Measurements from ENCODE around the gene GABARAPL2.
A peak's percentile ranks its signal among the peaks of the same experiment; 100 is the strongest.
"Not testable (repeated sequence)": the region's sequence is repeated elsewhere in the genome, so short reads cannot be mapped to it uniquely, and the experiment has no call there.

The GABARAPL2 gene, protein sequence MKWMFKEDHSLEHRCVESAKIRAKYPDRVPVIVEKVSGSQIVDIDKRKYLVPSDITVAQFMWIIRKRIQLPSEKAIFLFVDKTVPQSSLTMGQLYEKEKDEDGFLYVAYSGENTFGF

DNA sequence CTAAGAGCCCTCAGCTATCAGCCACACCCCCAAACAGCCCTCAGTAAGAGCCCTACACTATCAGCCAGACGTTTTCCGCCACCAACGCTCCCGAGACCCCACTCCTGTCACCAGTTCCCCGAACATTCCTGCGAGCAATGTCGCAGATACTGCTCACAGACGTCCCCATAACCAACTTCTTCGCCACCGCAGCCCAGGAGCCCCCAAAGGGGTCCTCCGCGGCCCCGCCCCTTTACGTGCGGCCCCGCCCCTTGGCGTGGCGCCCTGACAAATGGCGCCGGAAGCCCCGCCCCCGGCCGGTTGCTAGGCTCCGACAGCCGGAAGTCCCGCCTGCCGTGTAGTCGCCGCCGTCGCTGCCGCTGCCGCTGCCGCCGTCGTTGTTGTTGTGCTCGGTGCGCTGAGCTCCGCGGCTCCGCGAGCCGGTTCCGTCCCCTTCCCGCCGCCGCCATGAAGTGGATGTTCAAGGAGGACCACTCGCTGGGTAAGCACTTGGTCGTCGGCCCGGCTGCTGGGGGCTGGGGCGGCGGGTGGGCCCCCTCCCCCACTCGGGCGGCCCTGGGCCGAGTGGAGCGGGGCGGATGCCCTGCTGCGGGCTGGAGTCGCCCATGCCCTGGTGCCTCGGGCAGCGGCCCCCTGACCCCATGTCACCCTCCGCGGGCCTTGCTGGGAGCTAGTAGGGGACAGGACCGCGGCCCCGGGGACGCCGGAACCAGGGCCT is at the start of gene GABARAPL2:
Gene GABARAPL2 (plus strand): TSS at position 340 of the 718 bp plus-strand sequence. CDS start 108 bp downstream, at position 448.
- peak; percentile 78 to 83 for DNase-seq (ENCODE audit: low read depth in 2 of 2)

DNA sequence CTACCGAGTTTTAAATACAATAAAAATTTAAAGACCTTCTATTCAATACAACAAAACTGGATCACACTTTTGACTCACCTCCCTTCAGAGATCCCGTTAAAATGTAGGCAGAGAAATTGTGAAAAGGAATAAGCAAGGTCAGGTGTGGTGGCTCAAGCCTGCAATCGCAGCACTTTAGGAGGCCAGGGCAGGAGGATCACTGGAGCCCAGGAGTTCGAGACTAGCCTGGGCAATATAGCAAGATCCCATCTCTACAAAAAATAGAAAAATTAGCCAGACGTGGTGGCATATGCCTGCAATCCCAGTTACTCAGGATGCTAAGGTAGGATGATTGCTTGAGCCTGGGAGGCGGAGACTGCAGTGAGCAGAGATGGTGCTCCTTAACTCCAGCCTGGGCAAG is 47.0 kb upstream of the GABARAPL2 start:
- no peak for DNase-seq (ENCODE audit: low read depth in 2 of 2)

DNA sequence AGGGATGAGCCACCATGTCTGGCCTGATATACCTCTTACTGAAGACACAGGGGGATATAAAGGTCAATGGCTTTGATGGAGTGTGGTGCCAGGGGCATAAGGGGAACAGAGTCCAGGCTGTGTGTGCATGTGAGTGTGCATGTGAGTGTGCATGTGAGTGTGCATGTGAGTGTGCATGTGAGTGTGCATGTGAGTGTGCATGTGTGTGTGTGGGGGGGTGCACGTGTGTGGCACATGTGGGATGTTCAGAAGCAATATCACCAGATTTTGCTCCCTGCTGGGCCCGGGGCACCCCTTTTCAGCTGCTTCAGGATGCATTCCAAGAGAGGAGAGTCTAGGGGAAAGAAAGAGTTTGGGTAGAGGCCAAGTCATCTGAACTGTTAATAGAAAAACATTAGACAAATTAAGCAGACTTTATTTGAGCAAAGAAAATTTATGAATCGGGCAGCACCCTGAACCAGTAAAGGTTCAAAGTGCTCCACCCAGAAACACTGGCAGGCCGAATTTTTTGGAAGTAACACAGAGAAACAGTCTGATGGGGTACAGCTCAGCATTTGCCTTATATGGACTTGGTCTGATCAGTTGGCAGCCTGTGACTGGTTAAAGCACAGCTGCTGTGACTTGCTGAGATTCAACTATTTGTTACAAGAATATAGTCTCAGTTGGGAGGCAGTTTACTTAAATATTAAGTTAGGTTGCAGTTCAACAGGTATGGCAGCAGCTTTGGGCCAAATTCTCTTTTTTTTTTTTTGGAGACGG is 40.0 kb upstream of the GABARAPL2 start:
- DNase-seq (ENCODE audit: low read depth in 2 of 2): no peak

DNA sequence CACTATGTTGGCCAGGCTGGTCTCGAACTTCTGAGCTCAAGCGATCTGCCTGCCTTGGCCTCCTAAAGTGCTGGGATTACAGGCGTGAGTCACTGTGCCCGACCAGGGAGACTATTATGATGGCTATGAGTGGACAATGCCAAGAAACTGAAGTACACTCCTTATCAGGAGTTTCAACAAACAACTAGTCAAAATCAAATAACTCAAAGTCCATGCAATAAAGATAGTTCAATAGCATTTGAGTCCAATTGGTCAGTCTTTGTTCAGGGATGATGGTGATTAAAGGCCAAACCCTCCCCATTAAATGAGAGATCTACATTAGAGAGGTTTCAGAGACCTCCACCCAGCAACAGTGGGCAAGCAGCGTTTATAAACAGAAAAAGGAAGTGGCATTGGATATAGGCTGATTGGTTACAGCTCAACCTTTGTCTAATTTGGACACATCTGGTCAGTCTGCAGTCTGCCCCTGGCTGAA is 38.3 kb upstream of the GABARAPL2 start:
- no peak for DNase-seq (ENCODE audit: low read depth in 2 of 2)

DNA sequence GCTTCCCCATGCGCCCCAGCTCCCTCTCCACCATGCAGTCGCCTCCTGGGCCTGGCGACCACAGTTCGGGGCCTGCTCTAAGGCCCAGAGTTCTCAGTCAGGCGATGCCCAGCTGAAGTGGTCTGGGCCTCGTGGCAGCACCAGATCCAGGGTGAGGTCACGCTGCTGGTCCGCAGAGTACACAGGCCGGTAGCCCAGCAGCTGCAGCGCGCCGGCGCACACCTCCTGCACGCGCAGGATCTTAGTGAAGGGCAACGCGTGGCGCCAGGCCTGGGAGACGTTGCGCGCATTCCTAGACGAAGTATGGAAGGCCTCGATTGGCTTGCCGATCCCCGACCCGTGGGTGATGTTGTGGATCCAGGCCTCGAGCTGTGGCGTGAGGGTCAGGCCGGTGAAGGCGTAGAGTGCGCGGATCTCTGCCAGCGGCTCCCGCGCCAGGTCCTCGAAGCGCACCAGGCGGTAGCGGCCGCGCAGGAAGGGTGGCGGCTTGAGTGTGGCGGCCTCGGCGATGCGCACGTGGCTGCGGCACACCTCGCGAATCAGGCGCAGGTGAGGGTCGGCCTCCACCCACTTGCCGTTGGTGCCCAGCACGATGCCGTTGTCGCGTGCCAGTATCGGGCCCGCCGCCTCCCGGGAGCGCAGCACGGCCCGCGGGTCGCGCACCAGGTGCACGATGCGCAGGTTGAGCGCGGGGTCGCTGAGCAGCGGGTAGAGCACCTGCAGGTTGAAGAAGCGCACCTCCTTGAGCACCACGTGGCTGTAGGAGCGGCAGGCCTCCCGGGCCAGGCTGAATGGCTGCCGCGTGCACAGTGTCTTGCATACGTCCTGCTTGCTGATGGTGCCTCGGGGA is 36.9 kb upstream of the GABARAPL2 start:
- no peak for DNase-seq (ENCODE audit: low read depth in 2 of 2)

DNA sequence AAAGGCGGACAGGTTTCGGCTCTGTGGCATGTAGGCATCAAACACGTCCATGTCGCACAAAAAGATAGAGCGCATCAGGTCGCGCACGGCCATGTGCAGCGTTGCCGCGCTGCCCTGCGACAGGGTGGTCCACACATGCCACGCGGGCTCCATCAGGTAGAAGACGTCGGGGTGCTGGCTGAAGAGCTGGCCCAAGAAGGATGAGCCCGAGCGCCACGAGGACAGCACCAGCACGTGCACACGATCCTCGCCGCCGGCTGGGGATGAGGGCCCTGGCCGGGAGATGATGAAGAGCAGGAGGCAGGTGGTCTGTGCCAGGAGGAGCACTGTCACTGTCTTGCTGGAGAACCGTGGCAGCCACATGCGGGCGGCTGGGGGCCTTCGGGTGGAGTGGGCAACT is 36.2 kb upstream of the GABARAPL2 start:
- no peak for DNase-seq (ENCODE audit: low read depth in 2 of 2)

DNA sequence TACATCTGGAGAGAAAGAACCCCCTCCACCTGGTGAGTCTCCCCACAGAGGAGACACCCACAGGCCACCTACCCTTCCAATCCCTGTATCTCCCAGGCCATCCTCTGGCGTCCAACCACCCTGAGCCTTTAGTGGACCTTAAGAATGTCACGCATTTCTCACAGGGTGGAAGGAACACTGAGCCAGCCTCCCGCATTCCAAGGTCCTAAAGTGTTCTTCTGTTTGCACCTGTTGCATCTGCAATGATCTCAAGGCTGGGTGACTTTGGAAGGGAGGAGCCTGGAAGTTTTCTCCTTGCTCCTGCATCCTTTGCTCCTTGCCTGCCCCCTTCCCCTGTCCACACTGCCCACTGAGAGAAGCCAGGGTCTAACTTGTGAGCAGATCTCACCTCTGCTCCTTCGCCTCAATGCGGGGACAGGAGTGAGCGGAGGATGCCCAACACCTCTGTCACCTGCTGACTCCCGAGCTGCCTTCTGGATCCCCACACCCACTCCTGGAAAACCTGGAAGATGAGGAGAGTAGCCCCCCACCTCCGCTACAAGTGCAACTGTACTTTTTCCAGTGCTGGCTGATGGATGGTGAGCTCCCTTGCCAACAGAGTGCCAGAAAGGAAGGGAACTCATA is 33.9 kb upstream of the GABARAPL2 start:
- no peak for DNase-seq (ENCODE audit: low read depth in 2 of 2)

DNA sequence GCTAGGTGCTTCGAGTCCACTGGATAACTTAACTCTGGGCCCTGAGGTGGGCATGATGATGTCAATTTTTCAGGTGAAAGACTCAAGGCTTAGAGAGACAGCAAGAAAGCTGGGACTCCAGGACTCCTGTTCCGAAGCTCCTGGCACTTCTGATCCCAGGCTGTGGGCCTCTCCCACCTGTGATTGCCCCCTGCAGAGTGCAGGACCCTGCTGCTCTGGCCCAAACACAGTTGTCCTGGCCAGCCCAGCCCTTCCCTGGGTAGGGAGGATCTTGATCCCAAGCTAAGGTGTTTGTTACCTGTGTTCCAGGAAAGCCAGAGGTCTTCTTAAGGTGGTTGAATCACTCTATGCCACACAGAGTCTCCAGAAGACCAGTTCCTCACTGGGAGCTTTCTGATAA is 33.4 kb upstream of the GABARAPL2 start:
- DNase-seq (ENCODE audit: low read depth in 2 of 2): no peak

DNA sequence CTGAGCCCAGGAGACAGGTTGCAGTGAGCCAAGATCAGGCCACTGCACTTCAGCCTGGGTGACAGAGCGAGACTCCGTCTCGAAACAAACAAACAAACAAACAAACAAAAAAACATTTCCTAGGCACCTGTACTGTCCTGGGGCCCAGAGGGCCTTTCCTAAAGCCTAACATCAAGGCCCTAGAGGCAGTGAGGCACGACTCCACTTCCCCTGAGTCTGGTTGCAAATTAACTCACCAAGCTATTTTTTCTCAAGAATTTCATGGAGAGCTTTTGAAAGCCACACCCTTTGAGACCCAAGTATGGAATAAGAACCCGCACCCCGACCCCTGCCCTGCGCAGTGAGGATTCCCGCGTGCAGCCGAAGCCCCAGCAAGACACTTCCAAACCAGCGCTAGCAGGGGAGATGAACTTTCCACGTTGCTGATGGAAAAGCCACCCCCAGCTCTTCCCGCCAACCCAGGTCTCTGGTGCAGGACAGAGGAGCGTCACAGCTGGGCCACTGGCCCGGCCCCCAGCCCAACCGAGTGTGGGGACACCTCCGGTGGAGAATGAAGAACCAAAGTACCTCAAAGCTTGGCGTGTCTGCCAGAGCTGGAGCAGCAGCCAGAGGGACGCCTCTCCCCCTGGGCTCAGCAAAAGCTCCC is 31.5 kb upstream of the GABARAPL2 start:
- no peak for DNase-seq (ENCODE audit: low read depth in 2 of 2)

DNA sequence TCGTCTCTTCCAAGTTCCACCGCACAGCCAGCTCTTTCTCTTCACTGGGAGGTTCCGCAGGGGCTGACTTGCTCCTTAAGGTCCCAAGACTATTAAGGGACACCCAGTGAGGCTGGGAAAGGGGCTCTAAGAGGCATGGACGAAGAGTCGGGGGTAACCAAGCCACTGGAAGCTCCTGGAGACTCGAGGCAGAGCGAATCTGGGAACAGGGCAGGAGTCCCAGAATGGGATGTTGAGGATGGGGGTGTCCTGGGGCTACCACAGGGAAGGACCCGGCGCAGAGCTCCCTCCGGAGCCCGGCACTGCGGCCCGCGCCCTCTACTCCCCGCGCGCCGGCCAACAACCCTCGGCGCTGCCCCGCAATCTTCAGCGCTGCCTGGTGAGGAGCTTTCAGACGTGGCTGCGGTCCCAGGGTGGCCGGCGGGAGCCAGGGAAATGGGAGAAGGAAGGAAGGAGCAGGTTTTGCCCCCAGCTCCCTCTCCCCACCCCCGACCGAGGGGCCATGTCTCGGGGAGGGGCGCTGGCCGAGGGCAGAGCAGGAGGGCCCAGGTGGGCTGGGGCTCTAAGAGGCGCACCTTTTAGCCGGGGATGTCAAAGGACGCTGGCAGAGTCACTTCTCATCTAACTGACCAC is 30.9 kb upstream of the GABARAPL2 start:
- DNase-seq (ENCODE audit: low read depth in 2 of 2): no peak

DNA sequence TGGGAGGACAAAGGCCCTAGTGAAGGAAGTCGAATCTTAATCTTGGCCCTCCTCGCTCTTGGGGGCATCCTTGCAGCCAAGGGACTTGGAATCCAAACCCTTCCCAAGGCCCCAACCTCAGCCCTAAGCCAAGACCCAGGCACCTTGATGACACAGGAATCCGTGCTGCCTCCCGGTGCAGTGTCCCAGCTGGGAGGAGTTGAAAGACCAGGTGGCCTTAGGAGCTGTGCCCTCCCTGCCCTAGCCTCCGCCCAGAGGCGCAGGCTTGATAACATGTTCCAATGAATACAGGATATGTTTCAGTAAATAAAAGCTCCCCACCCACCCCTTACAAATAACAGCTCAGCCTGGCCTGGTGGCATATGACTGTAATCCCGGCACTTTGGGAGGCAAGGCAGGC is 30.3 kb upstream of the GABARAPL2 start, which contains the start of gene CHST5:
Gene CHST5 (minus strand): TSS at position 208 of the 400 bp plus-strand sequence. CDS start 5,724 bp downstream, outside the sequence.
- no peak for DNase-seq (ENCODE audit: low read depth in 2 of 2)

DNA sequence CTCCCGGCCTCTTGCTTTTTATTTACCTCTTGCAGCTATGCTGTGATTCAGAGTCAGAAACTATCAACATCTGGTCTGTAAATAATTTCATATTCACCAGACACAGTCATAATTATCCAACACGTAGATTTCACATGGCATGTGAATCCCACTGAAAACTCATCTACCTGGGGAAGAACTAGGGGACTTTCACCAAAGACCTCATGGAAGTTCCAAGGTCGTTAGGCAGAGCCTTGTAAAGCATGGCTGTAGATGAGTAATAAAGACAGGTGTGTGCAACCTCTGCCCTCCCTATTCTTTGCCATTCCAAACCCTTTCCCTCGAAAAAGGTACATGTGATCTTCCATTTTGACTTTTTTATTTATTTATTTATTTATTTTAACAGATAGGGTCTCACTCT is 28.4 kb upstream of the GABARAPL2 start:
- no peak for DNase-seq (ENCODE audit: low read depth in 2 of 2)

DNA sequence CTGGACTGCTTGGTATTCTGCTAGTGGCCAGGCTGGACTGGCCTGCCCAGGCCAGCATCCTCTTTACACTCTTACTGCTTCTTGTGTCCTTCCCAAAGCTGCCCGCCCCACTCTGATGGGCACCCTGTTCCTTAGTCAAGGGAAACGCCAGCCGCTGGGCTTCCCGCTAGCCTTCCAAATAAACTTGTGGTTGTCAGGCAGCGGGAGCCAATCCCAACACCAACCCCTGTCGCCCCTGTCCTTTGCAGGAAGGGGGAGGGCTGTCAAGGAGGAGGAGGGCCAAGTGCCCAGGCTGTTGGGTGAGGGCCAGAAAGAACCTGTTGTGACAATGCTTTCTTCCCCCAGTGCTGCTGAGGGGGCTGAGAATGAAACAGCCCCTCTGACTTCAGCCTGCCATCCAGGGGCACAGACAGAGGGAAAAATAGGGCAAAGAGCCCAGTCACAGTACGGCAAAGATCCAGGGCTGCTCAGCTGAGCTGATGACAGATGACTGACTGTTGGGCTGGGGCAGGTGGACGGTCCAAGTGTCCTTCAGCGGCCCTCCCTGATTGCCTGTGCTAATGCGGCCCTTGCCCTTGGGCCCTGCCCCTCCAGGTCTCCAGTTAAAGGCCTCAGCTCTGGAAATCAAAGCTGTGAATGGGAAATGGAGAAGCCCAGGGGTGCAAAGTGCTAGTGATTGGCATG is 27.2 kb upstream of the GABARAPL2 start:
- DNase-seq (ENCODE audit: low read depth in 2 of 2): not testable (repeated sequence)

DNA sequence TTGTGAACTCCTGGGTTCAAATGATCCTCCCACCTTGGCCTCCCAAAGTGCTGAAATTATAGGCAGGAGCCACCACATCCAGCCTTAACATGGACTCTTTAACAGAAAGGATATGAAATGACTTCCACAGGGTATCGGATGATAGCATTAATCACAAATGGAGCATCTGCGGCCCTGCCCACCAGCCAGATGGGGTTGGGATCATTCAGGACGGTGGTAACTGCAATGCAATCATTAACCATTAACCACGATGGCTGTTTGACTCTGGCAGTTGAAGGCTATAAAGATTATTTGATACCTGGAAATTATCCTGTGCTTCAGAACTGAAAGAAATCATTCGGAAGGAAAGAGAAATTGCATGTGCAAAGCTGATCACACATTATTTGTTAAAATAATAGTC is 24.9 kb upstream of the GABARAPL2 start:
- DNase-seq (ENCODE audit: low read depth in 2 of 2): no peak

DNA sequence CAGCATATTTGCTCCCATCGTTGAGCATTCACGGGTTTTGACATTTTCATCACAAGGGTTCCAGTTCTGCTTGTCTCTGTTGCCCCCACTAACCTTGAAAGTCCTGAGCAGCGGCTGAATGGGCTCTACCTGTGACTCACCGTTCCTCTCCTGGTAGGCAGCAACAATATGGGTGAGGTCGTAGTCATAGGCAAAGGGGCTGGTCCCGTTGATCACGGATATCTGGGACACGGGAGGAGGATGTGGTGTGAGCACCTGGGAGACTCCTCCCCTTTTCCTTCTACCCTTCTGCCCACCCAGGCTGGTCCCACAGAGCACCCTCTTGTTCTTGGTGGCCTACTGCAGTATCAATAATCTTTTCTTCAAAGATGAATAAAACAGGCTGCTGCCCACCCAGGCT is 23.7 kb upstream of the GABARAPL2 start:
- not testable (repeated sequence) for DNase-seq (ENCODE audit: low read depth in 2 of 2)

DNA sequence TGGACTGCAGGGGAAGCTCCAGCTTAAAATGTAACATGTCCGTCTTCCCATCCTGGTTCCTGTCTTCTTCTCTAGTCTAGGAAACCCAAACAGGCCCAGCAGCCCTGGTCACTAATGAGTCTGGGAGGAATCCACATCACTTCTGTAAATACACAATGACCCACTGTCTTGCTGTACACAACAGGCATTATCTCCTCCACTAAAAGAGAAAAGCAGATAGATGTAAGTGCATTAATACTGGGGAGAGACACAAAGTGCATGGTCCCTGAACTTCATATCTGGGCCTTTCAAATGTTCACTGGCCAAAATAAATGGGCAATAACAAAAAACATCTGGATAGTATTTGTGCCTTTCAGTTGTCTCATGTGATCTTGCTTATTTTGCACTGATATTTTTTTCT is 20.3 kb upstream of the GABARAPL2 start:
- not testable (repeated sequence) for DNase-seq (ENCODE audit: low read depth in 2 of 2)

DNA sequence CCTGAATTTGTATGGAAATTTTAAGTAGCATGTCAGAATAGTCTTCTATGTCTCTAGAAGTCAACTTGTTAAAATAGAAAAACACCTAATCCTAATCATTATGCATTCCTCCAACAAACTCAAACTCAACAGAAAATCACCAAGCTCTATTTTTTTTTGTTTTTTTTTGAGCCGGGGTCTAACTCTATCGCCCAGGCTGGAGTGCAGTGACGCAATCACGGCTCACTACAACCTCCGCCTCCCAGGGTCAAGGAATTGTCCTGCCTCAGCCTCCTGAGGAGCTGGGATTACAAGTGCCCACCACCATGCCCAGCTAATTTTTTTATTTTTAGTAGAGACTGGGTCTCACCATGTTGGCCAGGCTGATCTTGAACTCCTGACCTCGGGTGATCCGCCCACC is 19.9 kb upstream of the GABARAPL2 start:
- DNase-seq (ENCODE audit: low read depth in 2 of 2): no peak

DNA sequence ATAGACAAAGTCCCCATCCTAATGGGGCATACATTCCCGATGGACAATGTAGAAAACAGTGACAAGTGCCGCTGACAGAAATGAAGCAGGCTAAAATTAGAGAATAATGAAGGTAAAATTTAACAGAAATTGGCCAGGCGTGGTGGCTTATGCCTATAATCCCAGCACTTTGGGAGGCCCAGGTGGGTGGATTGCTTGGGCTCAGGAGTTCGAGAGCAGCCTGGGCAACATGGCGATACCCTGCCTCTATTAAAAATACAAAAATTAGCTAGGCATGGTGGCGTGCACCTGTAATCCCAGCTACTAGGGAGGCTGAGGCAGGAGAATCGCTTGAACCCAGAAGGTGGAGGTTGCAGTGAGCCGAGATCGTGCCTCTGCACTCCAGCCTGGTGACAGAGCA is 17.7 kb upstream of the GABARAPL2 start:
- DNase-seq (ENCODE audit: low read depth in 2 of 2): not testable (repeated sequence)

DNA sequence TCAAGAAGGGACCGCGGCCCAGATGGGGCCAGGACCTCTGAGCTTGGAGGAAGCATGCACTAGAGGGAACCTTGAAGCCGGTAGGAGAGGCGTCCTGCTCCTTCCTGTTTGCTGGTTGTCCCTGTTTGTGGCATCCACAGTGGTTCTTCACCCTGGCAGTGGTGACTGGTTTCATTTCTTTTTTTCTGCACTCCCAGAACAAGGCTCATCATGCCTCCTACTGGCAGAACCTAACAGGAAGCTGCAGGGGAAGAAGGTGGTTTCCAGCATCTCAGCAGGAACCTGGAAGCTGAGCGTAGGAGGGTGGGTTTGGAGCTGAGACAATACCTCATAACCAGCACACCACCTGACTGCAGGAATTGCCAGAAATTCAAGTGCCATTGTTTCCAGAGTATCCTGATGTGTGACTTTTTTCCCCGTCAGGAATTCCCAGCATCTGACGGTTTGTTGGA is 15.9 kb upstream of the GABARAPL2 start:
- DNase-seq (ENCODE audit: low read depth in 2 of 2): peak in 1 of 2 experiments; percentile 7

DNA sequence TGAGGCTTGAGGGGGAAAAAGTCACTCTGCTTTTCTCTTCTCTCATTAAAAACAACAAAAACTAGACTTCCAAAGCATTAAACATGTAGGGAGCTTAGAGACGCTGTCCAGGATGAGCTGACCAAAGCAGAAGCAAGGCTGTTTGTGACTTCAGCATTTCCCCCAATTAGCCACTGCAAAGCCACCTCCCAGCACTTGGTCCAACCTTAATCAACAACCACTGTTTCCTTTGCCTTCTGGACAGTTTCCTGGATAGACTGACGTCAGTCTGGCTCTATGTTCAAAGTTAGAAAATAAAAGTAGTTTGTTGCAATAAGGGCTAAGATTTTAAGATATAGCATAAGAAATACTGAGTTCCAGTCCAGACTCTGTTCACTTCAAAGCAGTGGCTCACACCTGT is 13.2 kb upstream of the GABARAPL2 start:
- no peak for DNase-seq (ENCODE audit: low read depth in 2 of 2)

All from stimulated activated CD4-positive, alpha-beta T cell treated with anti-CD3 and anti-CD28 coated beads, Interleukin-12 subunit alpha, Interleukin-12 subunit beta, amount 100 ng/mL, for 24 hours (primary cell).